Testis (tissue), 2 donors: ENCODE results near the gene PPFIBP1.
"Not testable (repeated sequence)": the region's sequence is repeated elsewhere in the genome, so short reads cannot be mapped to it uniquely, and the experiment has no call there.

Source experiments
- CTCF ChIP-seq, 3 experiments: fragments of 450-650 bp in 2 of 3; fragments of 200-600 bp in 1 of 3; sonication (generic) in 1 of 3; IDR thresholded peaks; one replicate each; pipeline ENCODE4 v1.5.1; 2016 to 2019; ENCODE audit warnings: antibody characterized with exemption in 3 of 3, mild to moderate bottlenecking in 2 of 3, moderate library complexity in 1 of 3
- POLR2A ChIP-seq: fragments of 450-650 bp; IDR thresholded peaks from one replicate; pipeline ENCODE4 v1.6.1; 2017; ENCODE audit warnings: antibody characterized with exemption, mild to moderate bottlenecking, moderate library complexity

GRCh38 chr12:27601056-27601828 lies 77.2 kb downstream of the PPFIBP1 start:
- not testable (repeated sequence) for TF ChIP-seq CTCF (IDR thresholded peaks at IDR 0.05); POLR2A
